ENCODE measurements around the gene ZMAT3.

DNA sequence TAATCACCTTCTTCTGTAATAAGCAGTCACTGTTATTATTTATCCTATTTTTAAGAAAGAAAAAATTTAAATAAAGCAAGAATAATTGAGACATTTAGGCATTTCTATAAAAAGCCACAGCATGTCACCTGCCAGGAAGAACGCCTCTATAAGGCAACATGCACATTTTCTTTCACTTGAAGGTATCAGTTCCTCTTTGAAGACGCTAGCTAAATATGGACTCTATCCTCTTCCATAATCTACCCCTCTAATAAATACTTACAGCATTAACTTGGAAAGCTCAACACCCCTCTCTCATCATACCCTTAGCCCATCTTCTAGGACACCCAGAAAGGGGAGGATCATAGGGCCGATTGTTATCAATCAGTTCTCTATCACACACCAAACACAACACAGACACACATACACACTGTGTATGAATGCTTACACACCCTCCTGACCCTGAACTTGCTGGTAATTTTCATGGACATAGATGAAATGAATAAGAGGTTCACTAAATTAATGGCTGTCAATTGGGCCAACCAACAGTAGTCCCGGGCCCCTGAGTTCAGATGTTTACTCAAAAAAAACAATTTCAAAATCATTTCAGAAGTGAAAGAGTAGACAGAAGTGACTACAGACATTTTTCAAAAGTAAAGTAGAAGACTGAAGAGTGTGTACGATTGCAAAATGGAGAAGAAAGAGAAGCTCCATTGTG is 102.5 kb downstream of the ZMAT3 start:
- peak; percentile 46; the same call in 1 of the 2 replicates for TF ChIP-seq POLR2A (IDR thresholded peaks at IDR 0.05; ENCODE audit: low read depth, low read length)
- peak; percentile 58 for TF ChIP-seq POLR2AphosphoS5 (IDR thresholded peaks at IDR 0.05; ENCODE audit: low read depth, low read length)
